GM19324 (cell line): ENCODE results near the gene NRXN3.

ENCODE experiments used
- ATAC-seq: cut with Tn5 transposase; IDR thresholded peaks from one replicate; pipeline ENCODE4 v1.9.1; 2021; ENCODE audit warnings: mild to moderate bottlenecking, moderate library complexity; ENCODE audit not compliant: unreplicated experiment, low FRiP score

Gene NRXN3

DNA sequence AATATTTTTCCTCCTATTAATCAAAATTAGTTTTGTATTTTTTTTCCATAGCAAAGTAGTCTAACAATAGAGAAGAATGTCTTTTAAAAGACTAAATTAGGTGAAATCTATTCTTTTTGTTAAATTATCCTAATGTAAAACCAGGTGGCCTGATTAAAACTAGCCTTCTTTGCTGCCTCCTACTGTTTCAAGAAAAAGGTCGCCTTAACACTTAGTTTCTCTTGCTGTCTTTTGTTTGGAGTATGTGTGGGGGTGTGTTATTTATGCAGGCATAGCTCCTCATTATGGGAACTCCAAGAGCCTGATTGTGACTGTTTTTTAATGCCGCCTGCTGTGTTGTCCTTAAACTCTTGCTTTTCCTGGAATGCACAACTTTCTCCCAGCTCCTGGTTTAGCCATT lies 1185.9 kb downstream of the NRXN3 start:
- no peak for ATAC-seq

DNA sequence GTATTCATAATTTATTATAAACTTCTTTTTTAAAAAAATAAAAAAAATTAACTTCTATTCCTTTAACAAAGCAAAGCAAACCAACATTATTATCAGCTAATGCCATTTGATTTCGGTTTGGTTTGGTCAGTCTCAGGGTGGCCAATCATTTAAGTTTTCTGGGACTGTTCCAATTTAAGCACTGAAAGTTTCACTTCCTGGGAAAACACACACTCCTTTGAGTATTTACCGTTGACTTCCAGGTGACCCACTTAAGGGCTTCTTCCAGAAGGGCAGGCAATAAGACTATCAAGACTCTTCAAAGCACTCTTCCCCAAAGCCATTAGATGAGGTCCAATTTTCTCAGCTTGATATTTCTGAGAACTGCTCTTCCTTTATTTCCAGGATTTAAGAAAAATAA lies 1187.1 kb downstream of the NRXN3 start:
- no peak for ATAC-seq

DNA sequence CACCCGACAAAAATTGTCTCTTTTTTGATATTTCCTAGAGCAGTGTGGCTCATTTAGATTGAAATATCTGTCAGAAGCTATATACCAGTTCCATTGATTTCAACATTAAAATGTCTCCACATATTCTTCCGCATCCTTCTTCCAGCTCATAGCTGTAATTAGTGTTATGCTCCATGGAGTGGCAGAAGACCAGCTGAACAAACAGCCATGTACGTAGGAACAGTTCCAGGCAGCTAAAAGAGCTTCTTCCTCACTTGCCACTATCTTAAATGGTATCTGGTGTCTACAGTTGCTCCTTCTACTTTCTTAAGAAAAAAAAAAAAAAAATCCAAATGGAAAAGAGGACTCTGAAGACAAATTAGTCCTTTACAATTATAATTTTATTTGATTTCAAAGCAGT lies 1193.1 kb downstream of the NRXN3 start:
- ATAC-seq: no peak

DNA sequence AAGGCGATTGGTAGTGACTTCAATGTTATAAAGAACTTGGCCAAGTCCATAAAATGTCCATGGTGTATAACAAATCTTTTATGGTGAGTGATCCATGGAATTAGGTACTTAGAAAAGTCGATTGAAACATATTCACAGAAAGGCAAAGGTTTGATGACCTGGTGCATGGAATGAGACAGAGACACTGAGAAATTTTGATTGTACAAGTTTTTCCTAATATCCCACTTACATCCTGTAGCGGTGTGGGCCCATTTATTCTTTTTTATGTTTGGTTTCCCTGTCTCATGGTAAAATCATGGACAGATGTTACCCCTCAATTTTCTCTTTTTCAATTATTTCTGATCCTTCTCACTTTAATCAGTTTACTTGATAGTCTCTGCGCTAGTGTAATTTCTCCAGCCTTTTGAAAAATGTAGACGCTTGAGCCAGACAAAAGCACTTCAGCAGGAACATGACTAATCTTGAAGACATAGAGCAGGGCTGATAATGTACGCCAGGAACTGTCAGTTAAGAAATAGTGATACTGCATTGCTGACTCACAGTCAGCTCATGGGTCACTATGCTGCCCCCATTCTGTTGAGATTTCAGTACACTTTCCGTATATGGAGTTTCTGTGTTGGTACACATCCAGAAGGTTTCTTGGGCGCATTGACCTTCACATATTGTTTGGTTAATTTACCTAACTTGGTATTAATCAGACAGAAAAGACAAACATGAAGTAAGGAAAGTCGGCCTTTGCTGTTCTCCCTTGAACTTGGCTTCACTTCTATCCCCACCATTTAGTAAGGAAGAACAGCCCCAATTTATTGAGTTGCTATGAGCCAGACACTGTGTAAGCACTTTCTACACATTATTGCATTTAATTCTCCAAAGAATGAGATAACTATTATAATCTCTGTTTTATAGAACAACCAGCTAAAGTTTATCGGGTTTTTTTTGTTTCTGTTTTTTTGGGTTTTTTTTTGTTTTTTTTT lies 1199.5 kb downstream of the NRXN3 start:
- ATAC-seq: no peak

DNA sequence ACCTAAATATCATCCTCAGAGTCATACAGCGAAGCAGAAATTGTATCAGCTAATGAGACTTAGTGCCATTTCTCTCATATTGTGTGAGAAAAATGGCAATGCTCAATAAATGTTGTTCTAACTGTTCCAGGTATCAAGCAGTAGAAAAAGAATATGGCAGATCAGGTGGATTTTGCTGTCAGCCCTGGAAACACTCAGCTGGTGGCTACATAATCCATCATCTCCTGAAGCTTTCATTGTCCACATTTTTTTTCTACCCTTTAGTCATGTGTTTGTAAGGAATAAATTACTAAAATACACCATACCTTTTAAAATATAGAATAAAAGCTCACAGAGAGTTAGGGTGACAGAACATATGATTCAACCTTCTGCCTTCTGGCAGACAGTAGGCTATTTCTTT lies 1200.8 kb downstream of the NRXN3 start:
- no peak for ATAC-seq

DNA sequence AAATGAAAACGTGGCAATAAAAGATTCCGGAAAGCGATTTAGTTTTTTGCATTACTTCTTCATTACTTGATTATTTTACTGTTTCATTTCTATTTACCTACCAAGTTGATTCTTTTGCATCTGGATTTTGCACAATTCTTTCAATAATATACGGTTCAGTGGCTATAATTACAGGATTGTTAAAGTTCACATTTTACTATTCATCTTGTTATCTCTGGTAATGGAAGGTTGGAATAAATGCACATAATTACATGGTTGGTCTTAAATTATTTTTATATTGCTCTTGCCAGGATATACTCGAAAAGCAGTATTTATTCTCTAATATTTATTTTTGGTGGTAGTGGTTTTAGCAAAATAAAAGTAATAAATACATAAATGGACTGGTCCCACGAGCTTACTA lies 1203.3 kb downstream of the NRXN3 start:
- no peak for ATAC-seq

DNA sequence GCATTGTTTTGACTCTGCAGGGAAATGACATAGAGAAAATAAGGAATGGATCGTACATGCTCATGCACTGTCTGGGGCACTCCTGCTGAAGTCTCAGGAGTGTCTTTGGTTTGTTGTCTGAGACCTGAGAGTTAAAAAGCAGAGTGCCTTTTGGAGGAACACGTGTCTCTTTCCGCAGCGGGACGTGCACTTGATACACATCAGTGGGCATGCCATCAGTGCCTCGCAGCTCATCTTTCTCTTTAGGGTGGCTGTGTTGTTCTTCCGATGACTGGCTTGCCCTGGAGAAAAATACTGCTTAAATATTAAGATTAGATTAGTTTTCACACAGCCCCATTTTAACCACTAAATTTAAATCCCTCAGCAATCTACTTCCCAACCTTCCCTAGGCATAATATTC lies 1205.2 kb downstream of the NRXN3 start:
- no peak for ATAC-seq

DNA sequence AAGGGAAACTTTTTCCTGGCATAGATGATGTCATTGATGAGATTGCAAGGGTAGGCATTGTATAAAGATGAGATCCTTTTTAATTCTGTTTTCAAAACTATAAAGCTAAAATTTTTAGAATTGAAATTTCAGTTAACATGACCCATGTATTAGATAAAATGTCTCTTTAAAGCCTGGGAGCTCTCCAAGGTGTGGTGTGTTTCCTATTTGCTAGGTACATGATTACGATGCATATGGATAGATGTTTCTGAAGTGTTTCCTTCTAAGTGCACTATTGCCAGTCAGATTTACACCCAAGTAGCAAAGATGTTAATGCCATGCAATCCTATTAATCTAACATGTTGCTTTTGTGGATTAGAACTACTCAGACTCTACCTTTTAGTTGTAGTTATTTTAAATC lies 1206.4 kb downstream of the NRXN3 start:
- no peak for ATAC-seq

DNA sequence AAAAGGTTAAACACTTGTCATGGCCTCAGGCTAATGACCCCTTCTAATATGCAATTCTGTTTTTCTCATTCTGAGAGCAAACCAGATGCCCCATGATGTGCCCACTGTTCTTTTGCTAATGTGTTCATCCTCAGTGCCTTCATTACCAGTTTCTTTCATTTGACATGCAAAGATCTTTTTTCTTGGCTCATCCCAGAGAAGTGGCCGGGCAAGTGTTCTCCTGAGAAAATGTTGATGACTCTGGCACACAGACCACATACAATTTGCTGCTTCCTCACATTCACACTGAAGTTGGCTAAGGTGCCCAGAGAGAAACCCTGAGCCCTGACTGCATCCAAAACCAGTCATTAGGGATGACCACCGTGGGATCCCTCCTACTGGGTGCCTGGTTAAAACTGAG lies 1207.8 kb downstream of the NRXN3 start:
- ATAC-seq: no peak

DNA sequence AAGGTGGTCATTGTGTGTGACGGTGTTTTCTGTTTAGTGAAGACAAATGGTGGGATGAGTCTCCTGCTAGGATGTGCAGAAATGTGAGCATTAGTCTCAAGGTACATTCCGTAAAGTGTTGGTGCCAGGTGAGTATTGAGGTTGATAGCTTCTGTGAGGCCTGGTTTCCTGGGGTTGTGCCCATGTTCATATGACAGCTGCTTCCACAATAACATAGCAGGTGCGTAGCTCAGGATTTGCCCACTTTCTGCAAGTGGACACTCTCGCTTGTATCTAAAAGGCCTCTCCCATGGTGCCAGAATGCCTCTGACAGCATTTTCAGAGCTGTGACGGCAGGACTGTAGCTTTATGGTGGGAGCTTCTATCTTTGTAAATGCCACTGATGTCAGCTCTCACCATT lies 1209.1 kb downstream of the NRXN3 start:
- no peak for ATAC-seq

DNA sequence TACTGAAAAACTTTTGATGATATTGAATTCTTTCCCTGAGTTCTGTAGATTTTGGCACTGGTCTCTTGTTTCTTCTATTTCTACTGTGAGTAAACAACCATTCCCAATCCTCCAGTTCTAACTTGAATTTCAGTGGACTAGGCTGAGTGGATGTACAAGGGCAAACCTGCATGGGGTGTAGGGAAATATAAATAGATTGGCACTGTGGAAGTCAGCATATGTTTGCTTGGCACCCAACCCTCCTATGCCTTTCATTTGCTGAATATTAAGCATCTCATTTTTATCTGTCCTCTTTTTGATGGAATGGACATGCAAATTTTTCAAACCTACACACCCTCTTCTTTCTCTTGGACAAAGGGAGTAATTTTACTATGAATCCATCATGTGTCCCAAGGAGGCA lies 1212.9 kb downstream of the NRXN3 start:
- no peak for ATAC-seq

DNA sequence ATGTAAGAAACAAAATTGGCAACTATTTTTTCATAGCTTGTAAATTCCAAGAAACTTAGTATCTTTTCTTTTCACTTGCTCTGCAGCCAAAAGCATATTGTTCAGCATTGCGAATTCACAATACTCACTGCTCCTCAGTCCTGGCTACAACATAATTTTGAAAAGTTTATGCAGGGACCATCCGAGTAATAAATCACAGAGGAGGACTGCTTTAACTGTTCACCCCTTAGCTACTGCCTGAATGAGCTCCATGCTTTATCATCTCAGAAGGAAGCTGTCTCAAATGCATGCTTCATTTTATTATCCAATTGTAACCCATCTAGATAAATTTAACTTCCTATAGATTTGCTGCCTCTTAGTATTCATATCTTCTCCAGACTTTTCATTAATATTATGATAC lies 1213.3 kb downstream of the NRXN3 start:
- no peak for ATAC-seq

DNA sequence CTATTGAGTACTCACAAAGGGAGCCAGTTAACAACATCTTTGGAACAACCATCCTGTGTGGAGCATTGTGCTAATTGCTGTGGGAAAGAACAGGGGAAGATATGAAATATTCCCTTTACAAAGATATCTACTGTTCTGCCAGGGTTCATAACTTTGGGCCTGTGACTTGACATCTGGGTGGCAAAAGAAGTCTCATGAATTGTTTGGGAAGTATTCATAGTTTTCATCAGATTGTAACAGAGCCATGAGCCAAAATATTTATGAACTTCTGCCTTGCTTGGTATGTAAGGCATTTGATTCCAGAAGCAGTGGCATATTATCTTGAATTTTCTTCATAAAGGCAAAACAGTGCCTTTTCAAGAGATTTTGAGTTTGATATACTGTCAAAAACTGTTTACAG lies 1224.9 kb downstream of the NRXN3 start:
- no peak for ATAC-seq

DNA sequence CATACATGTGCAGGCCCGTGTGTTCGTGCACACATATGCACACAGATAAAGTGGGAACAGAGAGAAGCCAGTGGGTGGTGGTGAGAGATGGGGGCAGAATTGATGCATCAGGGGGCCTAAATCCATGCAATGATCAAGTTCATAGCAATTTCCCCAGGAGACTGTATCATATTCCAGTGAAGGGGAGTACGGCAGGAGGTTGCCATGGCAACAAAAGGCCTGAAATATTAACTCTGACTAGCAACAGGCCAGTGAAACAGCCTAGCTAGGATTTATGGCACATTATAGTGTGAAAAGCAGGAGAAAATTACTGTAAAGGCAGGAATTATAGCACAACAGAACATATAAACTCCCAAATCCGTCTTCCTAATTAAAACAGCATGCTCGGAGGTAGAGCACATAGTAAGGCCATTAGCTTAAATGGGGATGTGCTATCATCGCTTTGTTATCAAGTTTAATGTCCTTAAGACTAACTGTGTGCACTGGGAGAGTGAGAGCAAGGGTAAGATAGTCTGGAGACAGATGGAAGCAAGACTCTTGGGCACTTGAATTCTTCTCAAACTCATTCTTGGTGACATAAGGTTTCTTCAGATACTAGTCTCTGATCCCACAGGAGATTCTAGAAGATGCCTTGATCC lies 1234.8 kb downstream of the NRXN3 start:
- no peak for ATAC-seq

DNA sequence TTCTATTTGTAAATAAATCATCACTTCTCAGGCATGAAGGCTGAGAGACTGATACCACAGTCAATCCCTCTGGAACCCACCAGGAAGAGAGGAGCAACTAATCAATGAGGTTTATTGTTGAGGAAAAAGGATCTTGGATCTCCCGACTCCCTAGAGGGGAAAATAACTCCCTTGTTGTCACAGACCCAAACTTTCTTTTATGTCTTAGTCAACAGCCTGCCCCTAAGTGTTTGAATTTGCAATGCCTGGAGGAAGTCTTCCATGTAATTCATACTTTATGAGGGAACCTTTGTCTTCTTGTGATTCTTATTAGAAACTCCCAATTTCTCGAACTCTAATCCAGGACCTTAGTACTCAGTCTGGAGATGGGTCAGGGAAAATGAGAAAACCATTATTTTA lies 1235.3 kb downstream of the NRXN3 start:
- no peak for ATAC-seq

DNA sequence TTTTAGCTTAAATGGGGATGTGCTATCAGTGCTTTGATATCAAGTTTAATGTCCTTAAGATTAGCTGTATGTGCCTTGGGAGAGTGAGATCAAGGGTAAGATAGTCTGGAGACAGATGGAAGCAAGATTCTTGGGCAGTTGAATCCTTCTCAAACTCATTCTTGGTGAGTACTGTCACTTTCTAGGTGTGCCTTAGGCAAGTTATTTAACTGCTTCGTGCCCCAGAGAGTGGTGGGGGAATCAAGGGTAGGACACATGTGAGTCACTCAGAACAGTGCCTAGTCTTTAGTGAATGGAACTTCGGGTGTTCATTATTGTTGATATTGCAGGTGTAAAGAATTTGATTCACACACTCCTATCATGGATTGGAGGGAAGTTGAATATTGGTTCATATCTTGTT lies 1237.4 kb downstream of the NRXN3 start:
- ATAC-seq: no peak

DNA sequence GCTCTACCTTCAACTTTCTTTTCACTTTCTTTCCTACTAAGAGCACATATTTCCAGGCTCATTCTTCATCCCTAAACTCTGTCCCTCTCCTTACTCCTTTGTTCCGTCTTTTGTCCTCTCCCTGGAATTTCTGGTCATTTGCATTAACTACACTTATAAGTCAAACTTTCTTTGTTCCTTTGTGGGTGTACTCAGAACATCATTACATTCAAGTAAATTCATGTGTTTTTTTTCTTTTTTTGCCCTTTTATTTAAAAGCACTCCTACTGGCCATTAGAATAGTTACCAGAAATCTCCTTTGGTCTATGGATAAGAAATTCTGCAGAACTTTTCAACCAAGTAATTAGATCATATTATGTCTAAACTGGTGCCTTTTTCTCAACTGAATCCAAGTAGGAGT lies 1238.5 kb downstream of the NRXN3 start:
- ATAC-seq: no peak

DNA sequence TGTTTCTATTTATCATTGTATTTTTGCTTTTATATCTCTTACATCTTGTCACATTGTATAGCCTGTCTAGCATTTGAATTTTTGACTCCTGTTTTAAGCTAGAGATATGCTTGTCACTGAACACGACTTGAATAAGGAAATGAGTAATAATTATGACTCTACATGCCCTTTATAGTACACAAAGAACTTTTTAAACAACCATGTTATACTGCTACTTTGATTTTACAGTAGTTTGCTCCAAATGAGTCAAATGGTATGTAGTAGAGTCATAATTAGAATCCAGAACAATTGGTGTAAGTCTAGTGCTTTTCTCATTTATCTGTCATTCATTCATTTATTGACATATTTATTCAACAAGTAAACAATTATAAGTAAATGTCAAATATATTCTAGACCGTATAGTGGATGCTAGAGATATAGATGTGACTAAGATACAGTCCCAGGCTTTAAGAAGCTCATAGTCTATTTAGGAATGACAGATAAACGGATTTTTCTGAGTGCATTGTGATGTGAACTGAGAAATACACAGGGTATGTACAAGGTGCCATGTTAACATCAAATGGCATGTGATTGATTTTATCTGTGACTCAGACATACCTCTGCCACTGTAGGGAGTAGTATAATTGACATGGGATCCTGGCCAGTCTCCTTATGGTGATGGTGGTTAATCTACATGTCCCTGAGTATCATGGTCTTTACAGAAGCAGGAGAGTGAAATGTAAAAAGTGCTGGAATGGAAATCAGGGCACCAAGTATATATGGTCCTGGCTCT lies 1241.4 kb downstream of the NRXN3 start:
- no peak for ATAC-seq

DNA sequence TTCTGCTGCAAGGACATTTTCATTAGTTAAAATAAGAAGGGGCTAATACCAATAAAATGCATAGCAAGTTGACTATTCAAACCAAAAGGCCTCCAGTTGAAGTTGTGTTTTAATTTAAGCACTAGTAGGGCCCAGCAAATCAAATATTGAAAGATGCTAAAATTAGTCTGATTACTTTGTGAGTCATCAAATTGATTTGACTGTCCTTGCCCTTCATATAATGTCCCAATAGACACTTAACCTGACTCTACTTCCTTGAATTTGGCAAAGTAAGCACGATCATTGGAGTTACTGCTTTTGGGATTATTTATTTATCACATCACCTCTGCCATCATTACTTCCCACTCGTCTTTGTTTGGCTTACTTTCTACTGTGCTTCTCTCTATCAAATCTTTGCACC lies 1242.6 kb downstream of the NRXN3 start:
- no peak for ATAC-seq

DNA sequence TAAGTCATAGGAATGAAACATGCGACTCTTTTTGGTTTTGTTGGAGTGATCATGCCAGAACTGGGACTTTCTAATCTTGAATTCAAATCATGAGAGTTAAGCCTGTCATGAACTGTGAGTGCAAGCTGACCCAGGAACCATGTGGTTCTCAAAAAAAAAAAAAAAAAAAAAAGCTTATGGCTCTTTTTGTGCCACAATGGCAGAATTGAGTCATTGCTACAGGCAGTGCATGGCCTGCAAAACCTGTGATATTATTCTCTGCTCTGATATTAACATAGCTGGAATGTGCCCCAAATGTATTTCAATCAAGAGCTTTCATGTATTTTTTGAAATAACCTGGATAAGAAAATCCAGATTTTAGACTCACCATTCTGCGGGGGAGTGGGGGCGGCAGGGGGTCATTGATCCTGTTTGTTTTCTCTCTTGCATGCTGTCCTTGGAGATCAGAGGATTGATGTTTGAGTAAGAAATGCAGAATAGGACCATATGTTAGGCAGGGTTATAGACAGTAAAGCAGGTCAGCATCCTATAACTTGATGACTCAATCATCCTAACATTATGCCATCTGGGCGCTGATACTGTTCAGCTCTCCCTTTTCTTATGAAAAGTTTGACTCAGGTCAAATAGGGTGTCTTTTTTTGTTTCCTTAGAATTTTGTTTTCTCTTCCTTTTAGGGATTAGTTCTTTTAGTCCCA lies 1243.7 kb downstream of the NRXN3 start:
- ATAC-seq: no peak

DNA sequence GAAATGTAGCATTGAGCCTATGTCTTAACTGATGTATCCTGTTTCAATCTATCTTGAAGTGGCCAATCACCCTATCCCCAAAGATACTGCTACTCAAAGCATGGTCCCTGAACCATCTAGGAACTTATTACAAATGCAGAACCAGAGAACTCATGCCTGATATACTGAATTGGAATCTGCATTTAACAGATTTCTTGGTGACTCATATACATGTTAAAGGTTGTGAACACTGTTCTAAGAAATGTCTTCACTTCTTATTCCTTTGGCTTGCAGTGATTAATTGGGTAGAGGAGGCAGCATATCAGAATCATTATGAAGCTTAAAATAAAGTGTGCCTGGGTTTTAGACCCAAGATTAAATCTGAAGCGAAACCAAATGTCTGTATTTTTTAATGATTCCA lies 1245.6 kb downstream of the NRXN3 start:
- no peak for ATAC-seq
